ENCODE data around the gene RGS11.

- TF ChIP-seq CTCF (IDR thresholded peaks at IDR 0.05) = no peak
- TF ChIP-seq POLR2AphosphoS5 (IDR thresholded peaks at IDR 0.05; ENCODE audit: low read depth, low read length) = no peak
- TF ChIP-seq REST (IDR thresholded peaks at IDR 0.05; ENCODE audit: insufficient read depth in 1 of 2, low read depth in 2 of 2, low read length in 1 of 2) = no peak
- no peak for TF ChIP-seq TCF7L2 (IDR thresholded peaks at IDR 0.05; ENCODE audit: low read depth, low read length)
These were observed 20.6 kb downstream of the RGS11 start for GRCh38 chr16:255183-255582.

All from Panc1 (cell line).